GM18951 (cell line): ENCODE measurements around the gene ZNF273.
"Not testable (repeated sequence)": the region's sequence is repeated elsewhere in the genome, so short reads cannot be mapped to it uniquely, and the experiment has no call there.

Experiments used
- POLR2A ChIP-seq: IDR thresholded peaks from 4 replicates; pipeline ENCODE4 v1.6.1; 2011; ENCODE audit warnings: mild to moderate bottlenecking; ENCODE audit not compliant: insufficient read length, insufficient read depth; ENCODE audit errors: extremely low read depth
- in situ Hi-C: fragments of 300-500 bp; cut with MboI; formaldehyde crosslinking; loops from one replicate; pipeline ENCODE4 v1.12.0; 2022; ENCODE audit warnings: low sequenced_read_pairs, mixed read lengths, inconsistent platforms; ENCODE audit not compliant: unreplicated experiment

The ZNF273 gene

GRCh38 chr7:64902806-64903721, at the start of gene ZNF273:
Gene ZNF273 (plus strand): TSS chr7:64903273. CDS start chr7:64903318, 45 bp downstream.
- in situ Hi-C loops, result no loop called here
- peak; percentile 71 for TF ChIP-seq POLR2A

GRCh38 chr7:64853679-64854078, 49.4 kb upstream of the ZNF273 start:
- in situ Hi-C loops, result no loop called here

GRCh38 chr7:64854969-64855368, 48.1 kb upstream of the ZNF273 start:
- TF ChIP-seq POLR2A, result no peak
- in situ Hi-C loops, result no loop called here

More at GRCh38 chr7:64853679-64854078, 49.4 kb upstream of the ZNF273 start:
- no peak for TF ChIP-seq POLR2A

- no peak for TF ChIP-seq POLR2A
- in situ Hi-C loops, result no loop called here
Observed at GRCh38 chr7:64863021-64863420, 40.1 kb upstream of the ZNF273 start.

GRCh38 chr7:64863530-64863929, 39.5 kb upstream of the ZNF273 start:
- in situ Hi-C loops, result not testable (repeated sequence)

- in situ Hi-C loops, result no loop called here
Observed at GRCh38 chr7:64863969-64864368, 39.1 kb upstream of the ZNF273 start.

GRCh38 chr7:64867863-64868440, 35.1 kb upstream of the ZNF273 start:
- in situ Hi-C loops, result no loop called here

More at GRCh38 chr7:64863969-64864368, 39.1 kb upstream of the ZNF273 start:
- TF ChIP-seq POLR2A, result no peak

GRCh38 chr7:64868499-64868898, 34.6 kb upstream of the ZNF273 start:
- in situ Hi-C loops, result no loop called here
- no peak for TF ChIP-seq POLR2A

More at GRCh38 chr7:64867863-64868440, 35.1 kb upstream of the ZNF273 start:
- no peak for TF ChIP-seq POLR2A

GRCh38 chr7:64869121-64869725, 33.9 kb upstream of the ZNF273 start:
- in situ Hi-C loops, result no loop called here
- no peak for TF ChIP-seq POLR2A

- no peak for TF ChIP-seq POLR2A
- in situ Hi-C loops, result no loop called here
Observed at GRCh38 chr7:64869912-64870562, 33.0 kb upstream of the ZNF273 start.

- in situ Hi-C loops, result no loop called here
- TF ChIP-seq POLR2A, result no peak
Observed at GRCh38 chr7:64870656-64871055, 32.4 kb upstream of the ZNF273 start.

- in situ Hi-C loops, result no loop called here
- TF ChIP-seq POLR2A, result no peak
Observed at GRCh38 chr7:64871761-64872160, 31.3 kb upstream of the ZNF273 start.
